B cell (primary cell): Measurements from ENCODE around the gene TOM1L2.

Experiments
- CTCF ChIP-seq: fragments of 200-600 bp; IDR thresholded peaks from one replicate; pipeline ENCODE4 v1.8.0; 2022; ENCODE audit warnings: antibody characterized with exemption, mild to moderate bottlenecking
- EZH2 ChIP-seq: IDR thresholded peaks from 2 replicates; pipeline ENCODE4 v1.6.1; 2012; ENCODE audit warnings: borderline replicate concordance, low read depth, mild to moderate bottlenecking, moderate library complexity, low read length; ENCODE audit not compliant: insufficient read depth, poor library complexity, severe bottlenecking

- TF ChIP-seq CTCF, result no peak
- no peak for TF ChIP-seq EZH2
These were observed 175.5 kb downstream of the TOM1L2 start for GRCh38 chr17:17796787-17797061.
